Psoas muscle (tissue), 8 donors: ENCODE results near the gene HOXC4. TPM values are rescaled to one million over a fixed set of nuclear protein-coding genes. Genes with fewer than 3 reads are reported as not detected.

Source experiments
- ATAC-seq, 4 donors: fragments of 200-7000 bp; cut with Tn5 transposase; one replicate each; pipeline ENCODE4 v1.9.1; 2020; ENCODE audit warnings: moderate library complexity in 3 of 4, mild to moderate bottlenecking in 2 of 4
- DNase-seq, 2 donors: peaks; one replicate each; pipeline ENCODE4 v3.0.0-alpha.2; 2020
- H3K27ac ChIP-seq: fragments of 200-600 bp; one replicate; pipeline ENCODE4 v1.8.0; 2022
- H3K27me3 ChIP-seq, 3 donors: fragments of 200-600 bp in 1 of 3; one replicate each; pipeline versions ENCODE4 v1.6.1 to v1.8.0; 2013 to 2022; ENCODE audit warnings: low read length in 2 of 3, mild to moderate bottlenecking in 2 of 3, moderate library complexity in 1 of 3; ENCODE audit not compliant: insufficient read depth in 3 of 3
- H3K36me3 ChIP-seq, 2 donors: fragments of 200-600 bp in 1 of 2; one replicate each; pipeline versions ENCODE4 v1.6.1 to v1.8.0; 2013 to 2022; ENCODE audit warnings: low read depth in 1 of 2, mild to moderate bottlenecking in 1 of 2, moderate library complexity in 1 of 2; ENCODE audit not compliant: insufficient read depth in 1 of 2
- H3K4me1 ChIP-seq: fragments of 200-600 bp; one replicate; pipeline ENCODE4 v1.8.0; 2022
- H3K4me3 ChIP-seq: fragments of 200-600 bp; one replicate; pipeline ENCODE4 v1.8.0; 2022; ENCODE audit warnings: mild to moderate bottlenecking
- H3K9me3 ChIP-seq: fragments of 200-600 bp; one replicate; pipeline ENCODE4 v1.8.0; 2022
- CTCF ChIP-seq: fragments of 200-600 bp; IDR thresholded peaks from one replicate; pipeline ENCODE4 v1.8.0; 2022; ENCODE audit warnings: antibody characterized with exemption
- WGBS, 3 donors: extraction: QIAGEN DNeasy Blood & Tissue Kit; methylation state at CpG; one replicate each; pipeline versions ENCODE4 v1.1.6 to v1.1.7; 2013; 5-methylcytosine and 5-hydroxymethylcytosine counted together
- intact Hi-C, 2 donors: fragments of 100-400 bp; cut with DNase I; formaldehyde crosslinking; loops; one replicate each; pipeline versions ENCODE4 v1.11.0 to v1.14.2; 2022
- polyA plus RNA-seq, 3 donors: library from polyadenylated mRNA; stranded (reverse); fragments of 200-250 nt; gene quantifications; one replicate each; pipeline ENCODE4 v1.2.3, GENCODE V29; 2013
- total RNA-seq, 4 donors: library from RNA; stranded (reverse); fragmentation: NEBNext Ultra II Directional in 2 of 4; extraction: Animal tissue kit (Norgen Biotek cat#: 25700) in 2 of 4; gene quantifications; one replicate each; pipeline versions ENCODE4 v1.2.1 to v1.2.4, GENCODE V29; 2021 to 2023
- donor health status: healthy with polysubstance abuse.
- donor health status: DM: no; HTN: no; CAD: no; lungs with moderate emphysema.
- donor health status: Bipolar disorder and iron deficiency.
- donor health status: healthy.
- donor health status: DM: yes; HTN: yes; CAD: no.
- donor health status: DM: no; HTN: no; CAD: no.
- donor health status: DM: no; HTN: no; CAD: no.
- donor health status: DM: yes; HTN: yes; CAD: no.

HOXC4 gene
- total and polyA plus RNA-seq, 7 donors, result 0.72 to 4.7 (median 1.6) TPM

- H3K27me3 ChIP-seq, result peaks cover 0 to 5% (median 0%) of the 10 kb centered on the region in 3 donors
- intact Hi-C loops, result loop anchor here in 1 of 2 donors (5.0 kb wide), 1 partner anchor 124 kb away; no protein-coding TSS in a partner anchor
- no peak overlapping the region for H3K27ac ChIP-seq
- H3K4me3 ChIP-seq, result no peak overlapping the region
- no peaks in the 10 kb centered on the region for H3K36me3 ChIP-seq
- H3K9me3 ChIP-seq, result no peaks in the 10 kb centered on the region
- H3K4me1 ChIP-seq, result no peaks in the 10 kb centered on the region
- WGBS, 3 donors, result 75 to 91% (median 83%) methylated on average over 8 of the region's 8 CpGs
- no peak for TF ChIP-seq CTCF
- no peak for DNase-seq
- ATAC-seq, result no peak
These were observed 5.7 kb upstream of the HOXC4 start for GRCh38 chr12:54047964-54048303.

- TF ChIP-seq CTCF, result no peak
- ATAC-seq (no peak), DNase-seq (no peak)
- 85 to 87% (median 86%) methylated on average over 3 of the region's 3 CpGs for WGBS, 3 donors
- H3K4me1 ChIP-seq, result no peaks in the 10 kb centered on the region
- no peak overlapping the region for H3K4me3 ChIP-seq
- no peaks in the 10 kb centered on the region for H3K36me3 ChIP-seq
- intact Hi-C loops, result loop anchor here in 1 of 2 donors (5.0 kb wide), 1 partner anchor 124 kb away; no protein-coding TSS in a partner anchor
- peaks cover 0 to 5% (median 0%) of the 10 kb centered on the region in 3 donors for H3K27me3 ChIP-seq
- H3K27ac ChIP-seq, result no peak overlapping the region
- H3K9me3 ChIP-seq, result no peaks in the 10 kb centered on the region
These were observed 5.1 kb upstream of the HOXC4 start for GRCh38 chr12:54048406-54049093.

- intact Hi-C loops, result loop anchor here in 1 of 2 donors (5.0 kb wide), 1 partner anchor 123 kb away; no protein-coding TSS in a partner anchor
- Histone ChIP-seq H3K4me1 (no peaks in the 10 kb centered on the region), H3K4me3 (no peak overlapping the region), H3K36me3 (no peaks in the 10 kb centered on the region), H3K27ac (no peak overlapping the region), H3K9me3 (no peaks in the 10 kb centered on the region), H3K27me3 (peaks cover 0 to 2% (median 0%) of the 10 kb centered on the region in 3 donors)
- WGBS, 3 donors, result 85 to 89% (median 86%) methylated on average over 6 of the region's 6 CpGs
- DNase-seq, result no peak
- no peak for ATAC-seq
- TF ChIP-seq CTCF, result no peak
These were observed 4.5 kb upstream of the HOXC4 start for GRCh38 chr12:54049108-54049507.

GRCh38 chr12:54050482-54050810, 3.2 kb upstream of the HOXC4 start:
- no peaks in the 10 kb centered on the region for H3K4me1 ChIP-seq
- no peaks in the 10 kb centered on the region for H3K36me3 ChIP-seq
- intact Hi-C loops, result no loop called here
- H3K4me3 ChIP-seq, result no peak overlapping the region
- H3K27ac ChIP-seq, result no peak overlapping the region
- ATAC-seq, result no peak
- no peak for TF ChIP-seq CTCF
- H3K9me3 ChIP-seq, result no peaks in the 10 kb centered on the region
- no peak for DNase-seq
- H3K27me3 ChIP-seq, result no peaks in the 10 kb centered on the region
- 55 to 66% (median 58%) methylated on average over 2 of the region's 2 CpGs for WGBS, 3 donors
